Measurements from ENCODE around the gene WSB1.

WSB1 gene

GRCh38 chr17:27266228-27266627 lies 27.7 kb upstream of the WSB1 start:
- no peaks in the 10 kb centered on the region for H4K20me1 ChIP-seq (ENCODE audit: insufficient read depth, low read length)
- H3K36me3 ChIP-seq (ENCODE audit: insufficient read depth, low read length) = no peaks in the 10 kb centered on the region
- H3K4me3 ChIP-seq (ENCODE audit: low read depth in 1 of 2, low read length in 2 of 2) = no peak overlapping the region
- H3K27ac ChIP-seq (ENCODE audit: low read length) = no peak overlapping the region
- H3K4me1 ChIP-seq (ENCODE audit: insufficient read depth, low read length) = no peaks in the 10 kb centered on the region
- TF ChIP-seq CTCF (IDR thresholded peaks at IDR 0.05; ENCODE audit: borderline replicate concordance, extremely low read depth, low read length, poor library complexity, severe bottlenecking) = no peak
- no peak for TF ChIP-seq EZH2 (IDR thresholded peaks at IDR 0.05; ENCODE audit: borderline replicate concordance, low read depth, low read length, severe bottlenecking)
- H2AFZ ChIP-seq (ENCODE audit: low read depth, low read length) = no peak overlapping the region
- H3K9me3 ChIP-seq (ENCODE audit: insufficient read depth, low read length, severe bottlenecking) = no peaks in the 10 kb centered on the region
- no peak overlapping the region for H3K4me2 ChIP-seq (ENCODE audit: insufficient read depth, low read length)
- DNase-seq = no peak
- peaks cover 3% of the 10 kb centered on the region for H3K27me3 ChIP-seq (ENCODE audit: insufficient read depth, low read length, poor library complexity)
- H3K9ac ChIP-seq (ENCODE audit: low read depth, low read length) = no peak overlapping the region
- no peak for ATAC-seq (ENCODE audit: insufficient read depth, low read depth)
- H3K79me2 ChIP-seq (ENCODE audit: insufficient read depth, low read length) = no peaks in the 10 kb centered on the region

- no peak for ATAC-seq (ENCODE audit: insufficient read depth, low read depth)
- no peak overlapping the region for H3K4me2 ChIP-seq (ENCODE audit: insufficient read depth, low read length)
- H2AFZ ChIP-seq (ENCODE audit: low read depth, low read length) = no peak overlapping the region
- H3K4me1 ChIP-seq (ENCODE audit: insufficient read depth, low read length) = no peaks in the 10 kb centered on the region
- H3K27ac ChIP-seq (ENCODE audit: low read length) = no peak overlapping the region
- DNase-seq = no peak
- TF ChIP-seq CTCF (IDR thresholded peaks at IDR 0.05; ENCODE audit: borderline replicate concordance, extremely low read depth, low read length, poor library complexity, severe bottlenecking) = no peak
- no peak for TF ChIP-seq EZH2 (IDR thresholded peaks at IDR 0.05; ENCODE audit: borderline replicate concordance, low read depth, low read length, severe bottlenecking)
- no peaks in the 10 kb centered on the region for H3K79me2 ChIP-seq (ENCODE audit: insufficient read depth, low read length)
- peaks cover 3% of the 10 kb centered on the region for H3K27me3 ChIP-seq (ENCODE audit: insufficient read depth, low read length, poor library complexity)
- no peak overlapping the region for H3K9ac ChIP-seq (ENCODE audit: low read depth, low read length)
- H3K4me3 ChIP-seq (ENCODE audit: low read depth in 1 of 2, low read length in 2 of 2) = no peak overlapping the region
- no peaks in the 10 kb centered on the region for H3K36me3 ChIP-seq (ENCODE audit: insufficient read depth, low read length)
- no peaks in the 10 kb centered on the region for H3K9me3 ChIP-seq (ENCODE audit: insufficient read depth, low read length, severe bottlenecking)
- H4K20me1 ChIP-seq (ENCODE audit: insufficient read depth, low read length) = no peaks in the 10 kb centered on the region
Measured at GRCh38 chr17:27268394-27269085, 25.4 kb upstream of the WSB1 start.

GRCh38 chr17:27269201-27269600 lies 24.7 kb upstream of the WSB1 start:
- Histone ChIP-seq H3K27ac (ENCODE audit: low read length) (no peak overlapping the region), H3K79me2 (ENCODE audit: insufficient read depth, low read length) (no peaks in the 10 kb centered on the region), H3K9me3 (ENCODE audit: insufficient read depth, low read length, severe bottlenecking) (no peaks in the 10 kb centered on the region), H3K36me3 (ENCODE audit: insufficient read depth, low read length) (no peaks in the 10 kb centered on the region), H3K27me3 (ENCODE audit: insufficient read depth, low read length, poor library complexity) (peaks cover 3% of the 10 kb centered on the region), H3K9ac (ENCODE audit: low read depth, low read length) (no peak overlapping the region), H4K20me1 (ENCODE audit: insufficient read depth, low read length) (no peaks in the 10 kb centered on the region), H3K4me2 (ENCODE audit: insufficient read depth, low read length) (no peak overlapping the region), H3K4me1 (ENCODE audit: insufficient read depth, low read length) (no peaks in the 10 kb centered on the region), H3K4me3 (ENCODE audit: low read depth in 1 of 2, low read length in 2 of 2) (no peak overlapping the region), H2AFZ (ENCODE audit: low read depth, low read length) (no peak overlapping the region)
- TF ChIP-seq CTCF (IDR thresholded peaks at IDR 0.05; ENCODE audit: borderline replicate concordance, extremely low read depth, low read length, poor library complexity, severe bottlenecking) (no peak), EZH2 (IDR thresholded peaks at IDR 0.05; ENCODE audit: borderline replicate concordance, low read depth, low read length, severe bottlenecking) (no peak)
- ATAC-seq (ENCODE audit: insufficient read depth, low read depth) (no peak), DNase-seq (no peak)

Measured in DND-41 (cell line).